Heart left ventricle (tissue), 13 donors: ENCODE results near the gene SLX4IP.

Experiments used
- CTCF ChIP-seq, 12 donors: fragments of 200-600 bp; sonication (generic) in 4 of 12; IDR thresholded peaks; one replicate each; pipeline versions ENCODE4 v1.5.0 to v1.8.0; 2018 to 2022; ENCODE audit warnings: antibody characterized with exemption in 12 of 12, mild to moderate bottlenecking in 5 of 12
- POLR2A ChIP-seq, 2 donors: fragments of 450-650 bp; IDR thresholded peaks; one replicate each; pipeline ENCODE4 v1.6.1; 2017; ENCODE audit warnings: antibody characterized with exemption in 2 of 2, mild to moderate bottlenecking in 2 of 2, moderate library complexity in 2 of 2
- donor health status: ischemic (EF 13 %, LVEDD 7.1; RV severe dilation, severe dysfunction).
- donor health status: DM: no; HTN: yes; CAD: no.
- donor health status: DM: no; HTN: no; CAD: no.
- donor health status: ischemic (EF 25% LVEDD 6.9; RV normal size, moderate dysfunction).
- donor health status: ischemic (EF 25% LVEDD 5.7; RV mildly dilated, moderate dysfunction).
- donor health status: ischemic (EF 35%, LVEDD 5.7; RV mildly dilated, moderate dysfunction).
- donor health status: nonischemic (EF 11% LVEDD 7.7; RV severe dilation, severe dysfunction).
- donor health status: DM: yes; HTN: yes; CAD: no.
- donor health status: PGD.
- donor health status: ischemic (EF 29% LVEDD 5.4; RV normal size, mild dysfunction).
- donor health status: nonischemic (EF 23%, LVEDD 6.1; RV moderate dilation, normal function).

GRCh38 chr20:10524643-10525042, 89.5 kb downstream of the SLX4IP start:
- no peak for TF ChIP-seq POLR2A (IDR thresholded peaks at IDR 0.05)
- TF ChIP-seq CTCF (IDR thresholded peaks at IDR 0.05): no peak
